ENCODE measurements around the gene FAM53A.

DNA sequence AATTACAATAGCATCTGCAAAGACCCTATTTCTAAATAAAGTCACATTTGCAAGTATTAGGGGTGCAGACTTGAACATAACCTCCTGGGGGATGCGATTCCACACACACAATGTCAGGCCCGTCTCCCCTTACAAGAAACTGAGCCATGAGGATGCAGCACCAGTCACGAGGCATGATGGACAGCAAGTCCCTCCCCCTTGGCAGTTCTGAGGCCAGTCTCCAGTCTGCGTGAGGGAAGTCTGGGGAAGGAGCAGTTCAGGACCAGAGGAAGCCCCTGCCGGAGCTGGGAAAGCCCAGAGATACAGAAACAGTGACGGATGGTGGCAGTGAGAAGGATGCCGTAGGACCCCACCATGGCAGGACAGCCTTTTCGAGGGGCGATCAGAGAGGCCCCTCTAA lies 9.4 kb downstream of the FAM53A start:
- no peak for TF ChIP-seq CEBPB (IDR thresholded peaks at IDR 0.05)
- TF ChIP-seq, protein P1, sequence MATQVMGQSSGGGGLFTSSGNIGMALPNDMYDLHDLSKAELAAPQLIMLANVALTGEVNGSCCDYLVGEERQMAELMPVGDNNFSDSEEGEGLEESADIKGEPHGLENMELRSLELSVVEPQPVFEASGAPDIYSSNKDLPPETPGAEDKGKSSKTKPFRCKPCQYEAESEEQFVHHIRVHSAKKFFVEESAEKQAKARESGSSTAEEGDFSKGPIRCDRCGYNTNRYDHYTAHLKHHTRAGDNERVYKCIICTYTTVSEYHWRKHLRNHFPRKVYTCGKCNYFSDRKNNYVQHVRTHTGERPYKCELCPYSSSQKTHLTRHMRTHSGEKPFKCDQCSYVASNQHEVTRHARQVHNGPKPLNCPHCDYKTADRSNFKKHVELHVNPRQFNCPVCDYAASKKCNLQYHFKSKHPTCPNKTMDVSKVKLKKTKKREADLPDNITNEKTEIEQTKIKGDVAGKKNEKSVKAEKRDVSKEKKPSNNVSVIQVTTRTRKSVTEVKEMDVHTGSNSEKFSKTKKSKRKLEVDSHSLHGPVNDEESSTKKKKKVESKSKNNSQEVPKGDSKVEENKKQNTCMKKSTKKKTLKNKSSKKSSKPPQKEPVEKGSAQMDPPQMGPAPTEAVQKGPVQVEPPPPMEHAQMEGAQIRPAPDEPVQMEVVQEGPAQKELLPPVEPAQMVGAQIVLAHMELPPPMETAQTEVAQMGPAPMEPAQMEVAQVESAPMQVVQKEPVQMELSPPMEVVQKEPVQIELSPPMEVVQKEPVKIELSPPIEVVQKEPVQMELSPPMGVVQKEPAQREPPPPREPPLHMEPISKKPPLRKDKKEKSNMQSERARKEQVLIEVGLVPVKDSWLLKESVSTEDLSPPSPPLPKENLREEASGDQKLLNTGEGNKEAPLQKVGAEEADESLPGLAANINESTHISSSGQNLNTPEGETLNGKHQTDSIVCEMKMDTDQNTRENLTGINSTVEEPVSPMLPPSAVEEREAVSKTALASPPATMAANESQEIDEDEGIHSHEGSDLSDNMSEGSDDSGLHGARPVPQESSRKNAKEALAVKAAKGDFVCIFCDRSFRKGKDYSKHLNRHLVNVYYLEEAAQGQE (IDR thresholded peaks at IDR 0.05; ENCODE audit: low read depth): no peak
